H1 (cell line): ENCODE results near the gene NOM1. TPM values are rescaled to one million over a fixed set of nuclear protein-coding genes. Genes with fewer than 3 reads are reported as not detected.

ENCODE experiments used
- CTCF ChIA-PET: fragments of 300-600 bp; sonication (Branson Sonifier 250); formaldehyde crosslinking; loops from one replicate; lab custom pipeline; 2021; ENCODE audit not compliant: partially characterized antibody; lab: Charles Lee
- POLR2A ChIA-PET: fragments of 300-600 bp; sonication (Branson Sonifier 250); formaldehyde crosslinking; loops from one replicate; lab custom pipeline; 2021; ENCODE audit warnings: inconsistent platforms; ENCODE audit not compliant: partially characterized antibody; lab: Charles Lee
- DNase-seq, 2 experiments: peaks; one replicate each; pipeline versions ENCODE4 v3.0.0 to v3.0.0-alpha.2; 2010 to 2022; ENCODE audit warnings: low spot score in 2 of 2, low read depth in 1 of 2, mixed read lengths in 1 of 2
- FAIRE-seq: peaks from 2 replicates; lab custom pipeline; 2011; peaks lifted over from hg19 to GRCh38; lab: Jason Lieb, UNC
- H2AFZ ChIP-seq: 2 replicates; pipeline ENCODE4 v1.8.1; 2012; ENCODE audit warnings: low read length, inconsistent platforms
- H2AK5ac ChIP-seq: 2 replicates; pipeline ENCODE4 v1.6.1; 2013; ENCODE audit warnings: low read depth, low read length
- H2BK120ac ChIP-seq: replicated peaks from 2 replicates; pipeline ENCODE3; 2013; ENCODE audit warnings: low read depth, low read length, inconsistent platforms
- H2BK12ac ChIP-seq: 2 replicates; pipeline ENCODE4 v1.6.1; 2013; ENCODE audit warnings: low read depth, low read length
- H2BK15ac ChIP-seq: 2 replicates; pipeline ENCODE4 v1.6.1; 2013; ENCODE audit warnings: low read length
- H2BK20ac ChIP-seq: 2 replicates; pipeline ENCODE4 v1.6.1; 2013; ENCODE audit warnings: low read length
- H2BK5ac ChIP-seq: 2 replicates; pipeline ENCODE4 v1.6.1; 2013; ENCODE audit warnings: low read depth, low read length
- H3K14ac ChIP-seq: 2 replicates; pipeline ENCODE4 v1.6.1; 2013; ENCODE audit warnings: inconsistent platforms; ENCODE audit not compliant: insufficient read length
- H3K18ac ChIP-seq: 2 replicates; pipeline ENCODE4 v1.6.1; 2013; ENCODE audit warnings: low read length; ENCODE audit errors: extremely low read depth
- H3K23ac ChIP-seq: 2 replicates; pipeline ENCODE4 v1.6.1; 2013; ENCODE audit warnings: inconsistent platforms; ENCODE audit not compliant: insufficient read length
- H3K23me2 ChIP-seq: 2 replicates; pipeline ENCODE4 v1.6.1; 2013; ENCODE audit warnings: low read depth, low read length
- H3K27ac ChIP-seq: 2 replicates; pipeline ENCODE4 v1.6.1; 2011; ENCODE audit warnings: low read depth, low read length, inconsistent platforms
- H3K27me3 ChIP-seq, 4 experiments: replicated peaks in 1 of 4; 1 replicate in 1 of 4; 2 replicates in 3 of 4; pipeline versions ENCODE4 v1.6.1 to v1.8.1; 2011 to 2013; ENCODE audit warnings: low read length in 3 of 4, mild to moderate bottlenecking in 3 of 4, inconsistent platforms in 2 of 4, mixed read lengths in 2 of 4, moderate library complexity in 1 of 4; ENCODE audit not compliant: control insufficient read depth in 3 of 4, insufficient read depth in 3 of 4; ENCODE audit errors: extremely low read depth in 1 of 4
- H3K36me3 ChIP-seq, 4 experiments: 2 replicates each; pipeline versions ENCODE4 v1.6.1 to v1.8.1; 2011 to 2013; ENCODE audit warnings: mild to moderate bottlenecking in 4 of 4, low read length in 3 of 4, moderate library complexity in 2 of 4, control low read depth in 1 of 4, inconsistent platforms in 1 of 4; ENCODE audit not compliant: insufficient read depth in 4 of 4, control insufficient read depth in 2 of 4
- H3K4ac ChIP-seq: replicated peaks from 2 replicates; pipeline ENCODE3; 2013; ENCODE audit warnings: low read length, low read depth, mixed read lengths, inconsistent platforms; ENCODE audit not compliant: insufficient read length
- H3K4me1 ChIP-seq, 4 experiments: replicated peaks in 1 of 4; 1 replicate in 1 of 4; 2 replicates in 3 of 4; pipeline versions ENCODE4 v1.6.1 to v1.8.1; 2011 to 2013; ENCODE audit warnings: low read length in 3 of 4, inconsistent platforms in 2 of 4, mixed read lengths in 1 of 4; ENCODE audit not compliant: insufficient read depth in 4 of 4, control insufficient read depth in 3 of 4
- H3K4me2 ChIP-seq, 2 experiments: 2 replicates each; pipeline versions ENCODE4 v1.6.1 to v1.8.1; 2011 to 2013; ENCODE audit warnings: low read depth in 2 of 2, low read length in 2 of 2, control low read depth in 1 of 2, inconsistent platforms in 1 of 2, mild to moderate bottlenecking in 1 of 2; ENCODE audit not compliant: insufficient read depth in 1 of 2
- H3K4me3 ChIP-seq, 4 experiments: fragments of 200-600, 300-600 bp in 1 of 4; sonication (generic), shearing (Covaris generic), sonication (Bioruptor Twin) in 1 of 4; 2 replicates each; pipeline versions ENCODE4 v1.5.1 to v1.8.1; 2011 to 2016; ENCODE audit warnings: low read length in 4 of 4, low read depth in 3 of 4, control low read depth in 2 of 4, inconsistent platforms in 2 of 4, mild to moderate bottlenecking in 2 of 4, mixed read lengths in 1 of 4, moderate library complexity in 1 of 4; ENCODE audit not compliant: insufficient read depth in 2 of 4; ENCODE audit errors: extremely low read depth in 1 of 4
- H3K56ac ChIP-seq: replicated peaks from 2 replicates; pipeline ENCODE3; 2013; ENCODE audit warnings: low read depth, mild to moderate bottlenecking, mixed read lengths, low read length, inconsistent platforms; ENCODE audit not compliant: insufficient read length
- H3K79me1 ChIP-seq: 2 replicates; pipeline ENCODE4 v1.6.1; 2013; ENCODE audit warnings: low read depth, low read length, control low read depth
- H3K79me2 ChIP-seq, 2 experiments: 2 replicates each; pipeline versions ENCODE4 v1.6.1 to v1.8.1; 2012 to 2013; ENCODE audit warnings: low read length in 2 of 2, mild to moderate bottlenecking in 2 of 2, inconsistent platforms in 1 of 2; ENCODE audit not compliant: insufficient read depth in 2 of 2, control insufficient read depth in 1 of 2
- H3K9ac ChIP-seq, 4 experiments: replicated peaks in 1 of 4; 1 replicate in 1 of 4; 2 replicates in 3 of 4; pipeline versions ENCODE4 v1.6.1 to v1.8.1; 2011 to 2013; ENCODE audit warnings: low read depth in 3 of 4, low read length in 3 of 4, control low read depth in 2 of 4, mild to moderate bottlenecking in 2 of 4, moderate library complexity in 2 of 4, inconsistent platforms in 1 of 4; ENCODE audit errors: extremely low read depth in 1 of 4
- H3K9me3 ChIP-seq, 2 experiments: 2 replicates each; pipeline versions ENCODE4 v1.6.1 to v1.8.1; 2012 to 2013; ENCODE audit warnings: mild to moderate bottlenecking in 2 of 2, moderate library complexity in 2 of 2, control low read depth in 1 of 2, inconsistent platforms in 1 of 2, low read depth in 1 of 2, low read length in 1 of 2, mixed read lengths in 1 of 2; ENCODE audit not compliant: insufficient read depth in 2 of 2
- H4K20me1 ChIP-seq, 2 experiments: replicated peaks in 1 of 2; 2 replicates each; pipeline versions ENCODE3 to v1.8.1; 2011 to 2013; ENCODE audit warnings: inconsistent platforms in 2 of 2, low read length in 2 of 2, mild to moderate bottlenecking in 1 of 2; ENCODE audit not compliant: insufficient read depth in 2 of 2, control insufficient read depth in 1 of 2
- H4K5ac ChIP-seq: 2 replicates; pipeline ENCODE4 v1.6.1; 2013; ENCODE audit warnings: low read length, low read depth, mixed read lengths, inconsistent platforms; ENCODE audit not compliant: insufficient read length
- H4K8ac ChIP-seq: 2 replicates; pipeline ENCODE4 v1.8.0; 2013; ENCODE audit warnings: mild to moderate bottlenecking, moderate library complexity, low read length, inconsistent platforms; ENCODE audit not compliant: insufficient read depth; ENCODE audit errors: extremely low read depth
- H4K91ac ChIP-seq: replicated peaks from 2 replicates; pipeline ENCODE3; 2013; ENCODE audit warnings: low read length, mixed read lengths, inconsistent platforms; ENCODE audit not compliant: insufficient read length
- ASH2L ChIP-seq: fragments of 200-600, 300-600 bp; sonication (generic); IDR thresholded peaks from one replicate; pipeline ENCODE4 v1.7.1; 2017; ENCODE audit warnings: low read length
- BCL11A ChIP-seq, 2 experiments: IDR thresholded peaks; one replicate each; pipeline ENCODE4 v1.6.1; 2011; ENCODE audit warnings: low read depth in 2 of 2, low read length in 2 of 2, mild to moderate bottlenecking in 2 of 2
- CBX5 ChIP-seq: fragments of 300-800, 300-1000 bp; sonication (generic); IDR thresholded peaks from 2 replicates; pipeline ENCODE4 v1.7.1; 2016; ENCODE audit warnings: antibody characterized with exemption, low read length, low read depth
- CBX8 ChIP-seq: fragments of 300-800, 300-1000 bp; sonication (generic); IDR thresholded peaks from 2 replicates; pipeline ENCODE4 v1.7.1; 2016; ENCODE audit warnings: low read depth, low read length, borderline replicate concordance
- CEBPB ChIP-seq: IDR thresholded peaks from 2 replicates; pipeline ENCODE4 v1.6.1; 2012; ENCODE audit warnings: low read depth, low read length
- EZH2 ChIP-seq: fragments of 200-600 bp; sonication (generic); IDR thresholded peaks from 2 replicates; pipeline ENCODE4 v1.7.1; 2012; ENCODE audit warnings: low read depth, mild to moderate bottlenecking, moderate library complexity, low read length, inconsistent platforms; ENCODE audit not compliant: severe bottlenecking
- NANOG ChIP-seq: IDR thresholded peaks from 2 replicates; pipeline ENCODE4 v1.6.1; 2011; ENCODE audit warnings: low read length, low read depth, mild to moderate bottlenecking, inconsistent platforms; ENCODE audit not compliant: insufficient read depth, poor library complexity, severe bottlenecking
- PHF8 ChIP-seq: fragments of 200-600 bp; sonication (generic); conservative IDR thresholded peaks from 2 replicates; pipeline ENCODE4 v1.7.1; 2012; ENCODE audit warnings: low read depth, mild to moderate bottlenecking, inconsistent platforms, low read length, moderate library complexity
- YY1 ChIP-seq: IDR thresholded peaks from 2 replicates; pipeline ENCODE4 v1.6.1; 2011; ENCODE audit warnings: low read depth, mild to moderate bottlenecking, low read length
- ZNF274 ChIP-seq: IDR thresholded peaks from 2 replicates; pipeline ENCODE4 v1.7.0; 2012; ENCODE audit warnings: low read length, borderline replicate concordance; ENCODE audit errors: extremely low read depth
- WGBS, 2 experiments: shearing (Covaris generic) in 1 of 2; methylation state at CpG; one replicate each; pipeline versions ENCODE4 v1.1.6 to v1.1.7; 2013 to 2015; ENCODE audit warnings: low lambda C conversion rate in 2 of 2, mixed read lengths in 2 of 2, inconsistent platforms in 1 of 2, low coverage in 1 of 2, missing lambda C conversion rate in 1 of 2; ENCODE audit not compliant: insufficient replicate concordance in 2 of 2, insufficient coverage in 1 of 2, insufficient read length in 1 of 2; ENCODE audit errors: extremely low coverage in 1 of 2, missing lambda C conversion rate in 1 of 2; 5-methylcytosine and 5-hydroxymethylcytosine counted together
- polyA plus RNA-seq, 7 experiments: library from polyadenylated mRNA; depleted of rRNA in 3 of 7; stranded (reverse) in 5 of 7; unstranded in 2 of 7; fragments of >200 nt in 5 of 7; fragments of 200-250 nt in 2 of 7; gene quantifications; 1 replicate in 5 of 7; 2 replicates in 1 of 7; 4 replicates in 1 of 7; pipeline versions ENCODE4 v1.2.1 to v1.2.3, GENCODE V29; 2011 to 2013; ENCODE audit warnings: missing spikeins in 2 of 7, mixed read lengths in 2 of 7
- total RNA-seq: library from RNA; stranded (reverse); fragmentation: NEBNext Ultra II Directional; extraction: Animal tissue kit (Norgen Biotek cat#: 25700); gene quantifications from 2 replicates; pipeline ENCODE4 v1.2.1, GENCODE V29; 2021
- TF ChIP-seq, protein P1 (sequence below): IDR thresholded peaks from 2 replicates; pipeline ENCODE4 v1.6.1; 2011; ENCODE audit warnings: low read length, improper control_type of control experiment

The NOM1 gene
- total and polyA plus RNA-seq, 2 of the 8 experiments (the other 6 are each of a cell fraction or from before 2014, with no cell fraction given) = 10.6 to 29.1 TPM

DNA sequence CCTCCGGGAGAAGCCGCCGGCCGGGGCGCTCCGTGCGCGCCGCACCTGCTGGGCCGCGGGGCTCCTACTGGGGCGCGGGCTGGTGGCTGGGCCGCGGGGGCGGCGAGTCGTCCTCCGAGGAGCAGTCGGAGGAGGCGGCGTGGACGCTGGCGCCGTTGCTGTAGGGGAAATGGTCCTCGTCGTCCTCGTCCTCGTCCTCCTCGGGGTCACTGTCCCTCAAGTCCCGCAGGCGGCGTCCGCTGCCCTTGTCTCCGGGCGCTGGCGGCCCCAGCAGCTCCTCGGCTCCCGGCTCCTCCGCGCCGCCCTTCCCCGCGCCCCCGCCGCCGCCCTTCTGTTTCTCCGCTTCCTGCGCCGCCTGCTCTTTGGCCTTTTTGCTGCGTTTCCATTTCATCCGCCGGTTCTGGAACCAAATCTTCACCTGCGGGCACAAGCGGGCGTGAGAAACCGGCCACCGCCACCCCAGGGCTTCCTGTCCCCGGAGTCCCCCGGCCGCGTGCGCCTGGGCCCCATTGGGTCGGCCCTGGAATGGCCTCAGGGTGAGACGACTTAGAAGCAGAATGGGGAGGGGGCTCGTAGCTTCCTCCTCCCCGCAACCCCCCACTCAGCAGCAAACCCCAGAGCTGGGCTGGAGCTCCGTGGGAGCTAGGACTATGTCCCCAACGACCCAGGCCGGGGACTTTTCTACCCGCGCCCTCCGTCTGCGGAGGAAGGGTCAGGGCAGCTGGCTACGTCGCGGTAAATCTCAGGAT lies 56.1 kb downstream of the NOM1 start:
- H3K23ac ChIP-seq = no peak overlapping the region
- no peaks in the 10 kb centered on the region for H3K79me1 ChIP-seq
- peak overlapping the region; percentile 34 to 51 for H3K4me2 ChIP-seq
- peak overlapping the region; percentile 80 for H4K8ac ChIP-seq
- no peak overlapping the region for H2AK5ac ChIP-seq
- H3K4me1 ChIP-seq = peaks cover 3 to 31% (median 12%) of the 10 kb centered on the region in 4 experiments; a peak in 6 of 7 replicates
- peaks cover 0 to 16% (median 0%) of the 10 kb centered on the region in 4 experiments; a peak in 1 of 8 replicates for H3K36me3 ChIP-seq
- no peak overlapping the region for H2BK5ac ChIP-seq
- no peak for FAIRE-seq
- no peak overlapping the region for H2BK120ac ChIP-seq
- 3% methylated on average over 44 of the region's 77 CpGs; no CpG with 5 or more reads in 1 of the 2 experiments for whole genome bisulfite sequencing, 2 experiments
- H3K4me3 ChIP-seq = peak overlapping the region in 1 of 4 experiments; percentile 16; a peak in 2 of 8 replicates
- H3K56ac ChIP-seq = no peak overlapping the region
- no peak overlapping the region for H2BK20ac ChIP-seq
- H3K27ac ChIP-seq = no peak overlapping the region
- H3K14ac ChIP-seq = no peak overlapping the region
- no peak overlapping the region for H4K5ac ChIP-seq
- H3K79me2 ChIP-seq = no peaks in the 10 kb centered on the region
- H3K9me3 ChIP-seq = no peaks in the 10 kb centered on the region
- peaks cover 94 to 98% (median 96%) of the 10 kb centered on the region in 4 experiments for H3K27me3 ChIP-seq
- H4K20me1 ChIP-seq = peaks cover 26 to 28% of the 10 kb centered on the region in 2 experiments
- H2AFZ ChIP-seq = no peak overlapping the region
- ChIA-PET CTCF (interaction anchor here (1.4 kb wide), 1 partner anchor 9 kb away, joined by 8 read pairs; no protein-coding TSS in a partner anchor), POLR2A (interaction anchor here (1.4 to 3.0 kb wide), 3 partner anchors 10 to 13 kb away, joined by 3 to 19 read pairs (median 8); no protein-coding TSS in a partner anchor)
- H3K18ac ChIP-seq = no peak overlapping the region
- H2BK15ac ChIP-seq = peak overlapping the region; percentile 72; the same call in 1 of the 2 replicates
- peak overlapping the region; percentile 60 for H2BK12ac ChIP-seq
- H3K4ac ChIP-seq = no peak overlapping the region
- no peak overlapping the region for H4K91ac ChIP-seq
- no peak overlapping the region for H3K9ac ChIP-seq
- peak in 1 of 2 experiments; percentile 65 for DNase-seq
- H3K23me2 ChIP-seq = peaks cover 5% of the 10 kb centered on the region; the same call in 1 of the 2 replicates
- TF ChIP-seq YY1 (no peak), EZH2 (peak; percentile 100), BCL11A (IDR thresholded peaks at IDR 0.05; ENCODE audit: low read depth in 2 of 2, low read length in 2 of 2) (no peak), CBX8 (peak; percentile 88), ZNF274 (no peak), CEBPB (no peak), CBX5 (no peak), PHF8 (no peak), ASH2L (no peak), NANOG (no peak)
- TF ChIP-seq, protein P1, sequence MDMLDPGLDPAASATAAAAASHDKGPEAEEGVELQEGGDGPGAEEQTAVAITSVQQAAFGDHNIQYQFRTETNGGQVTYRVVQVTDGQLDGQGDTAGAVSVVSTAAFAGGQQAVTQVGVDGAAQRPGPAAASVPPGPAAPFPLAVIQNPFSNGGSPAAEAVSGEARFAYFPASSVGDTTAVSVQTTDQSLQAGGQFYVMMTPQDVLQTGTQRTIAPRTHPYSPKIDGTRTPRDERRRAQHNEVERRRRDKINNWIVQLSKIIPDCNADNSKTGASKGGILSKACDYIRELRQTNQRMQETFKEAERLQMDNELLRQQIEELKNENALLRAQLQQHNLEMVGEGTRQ = no peak
